Measurements from ENCODE around the gene MYO10.
A peak's percentile ranks its signal among the peaks of the same experiment; 100 is the strongest.

MYO10 gene

DNA sequence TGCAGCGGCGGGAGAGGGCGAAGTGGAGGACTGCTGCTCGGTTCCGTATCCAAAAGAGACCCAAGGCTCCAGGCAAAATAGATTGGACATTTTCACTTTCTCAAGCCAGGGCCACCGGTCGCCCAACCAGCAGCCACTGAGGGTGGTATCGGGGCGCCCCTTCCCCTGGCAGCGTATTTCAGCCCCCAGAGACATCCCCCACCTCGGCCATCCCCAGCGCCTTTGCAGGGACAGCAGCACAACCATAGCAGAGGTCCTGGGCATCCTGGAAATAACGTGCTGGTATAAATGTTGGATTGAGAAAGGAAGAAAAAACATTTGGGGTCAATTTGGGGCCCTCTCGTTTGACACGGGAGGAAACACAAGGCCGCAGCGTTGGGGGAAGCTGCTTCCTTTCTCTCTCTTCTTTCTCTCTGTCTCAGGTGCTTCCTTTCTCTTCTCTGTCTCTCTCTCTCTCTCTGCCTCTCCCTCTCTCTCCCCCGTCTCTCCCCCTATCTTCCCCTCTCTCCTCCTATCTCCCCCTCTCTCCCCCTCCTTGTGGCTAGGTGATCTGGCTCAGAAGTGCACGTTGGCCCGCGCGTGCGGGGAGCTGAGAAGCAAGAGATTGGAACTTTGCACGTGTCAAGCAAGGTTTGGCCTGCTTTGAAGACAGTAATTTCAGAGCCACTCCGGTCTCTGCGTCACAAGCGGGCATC is 318.7 kb downstream of the MYO10 start:
- DNase-seq (ENCODE audit: low spot score): no peak

DNA sequence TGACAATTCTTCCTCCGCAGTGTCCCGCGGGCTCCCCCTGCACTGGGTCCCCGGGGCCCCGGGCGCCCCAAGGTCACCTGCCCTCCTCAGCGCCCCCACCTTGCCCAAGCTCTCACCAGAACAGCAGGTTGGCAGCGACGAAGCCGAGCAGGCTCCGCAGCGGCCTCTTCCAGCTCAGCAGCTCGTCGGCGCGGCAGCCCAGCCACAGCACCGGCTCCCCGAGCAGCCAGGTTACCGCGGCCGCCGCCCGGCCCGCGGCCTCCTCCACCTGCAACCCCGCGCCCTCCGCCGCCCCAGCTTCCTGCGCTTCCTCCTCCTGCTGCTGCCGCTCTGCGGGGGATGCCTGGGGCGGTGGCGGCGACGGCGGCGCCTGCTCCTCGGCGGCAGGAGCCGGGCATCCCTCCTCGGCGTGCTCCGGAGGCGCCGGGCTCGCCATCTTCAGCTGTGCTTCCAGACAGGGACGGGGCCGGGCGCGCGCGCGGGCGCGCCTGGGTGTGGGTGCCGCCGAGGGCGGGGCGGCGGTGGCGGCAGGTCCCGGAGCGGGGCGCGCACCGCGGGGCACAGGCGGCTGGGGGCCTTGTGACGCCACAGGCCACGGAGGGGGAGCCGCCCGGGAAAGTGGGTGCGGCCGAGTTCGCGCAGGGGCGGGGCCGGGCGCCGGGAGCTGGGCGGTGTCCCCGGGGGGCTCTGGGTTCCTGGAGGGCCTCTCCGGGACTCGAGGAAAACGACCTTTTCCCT is 319.4 kb downstream of the MYO10 start, which contains the start of gene RETREG1:
Gene RETREG1 (minus strand): TSS at position 462 of the 738 bp plus-strand sequence. CDS start 26 bp downstream, at position 436.
- peak; percentile 59 for DNase-seq (ENCODE audit: low spot score)

DNA sequence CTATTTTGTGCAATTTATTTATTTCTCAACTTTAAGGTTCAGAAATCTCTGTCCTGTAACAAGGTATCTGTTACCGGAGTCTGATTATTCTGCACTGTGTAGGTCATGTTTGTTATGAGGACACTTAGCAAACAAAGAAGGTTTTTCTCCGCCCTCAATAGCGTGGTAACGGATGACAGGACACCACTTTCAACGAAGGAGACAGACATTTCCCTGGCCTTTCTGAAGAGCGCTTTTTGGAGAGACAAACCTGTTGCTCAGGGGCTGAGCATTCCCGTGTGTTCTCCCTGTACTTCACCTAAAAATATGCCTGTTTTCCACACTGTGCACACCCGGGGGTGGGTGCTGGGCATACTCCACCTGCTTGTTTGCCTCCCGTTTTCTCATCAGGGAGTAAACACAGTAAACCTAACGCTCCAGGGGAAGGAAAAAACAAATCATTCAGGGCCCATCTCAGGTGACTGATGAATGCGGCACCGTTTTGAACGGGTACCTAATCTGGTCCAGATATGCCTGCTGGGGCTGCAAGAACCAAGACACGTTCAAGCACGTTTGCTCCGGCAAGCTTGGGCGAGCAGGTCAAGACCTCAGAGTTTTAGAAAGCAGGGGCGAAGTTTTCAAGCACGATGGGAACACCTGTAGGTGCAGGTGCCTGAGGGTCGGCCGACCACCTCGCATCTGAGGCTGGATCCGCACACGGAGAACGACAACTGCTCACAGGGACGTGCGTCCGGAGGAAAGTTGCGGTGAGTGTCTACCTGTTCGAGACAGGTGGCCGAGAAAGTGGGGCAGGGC is 320.1 kb downstream of the MYO10 start:
- no peak for DNase-seq (ENCODE audit: low spot score)

DNA sequence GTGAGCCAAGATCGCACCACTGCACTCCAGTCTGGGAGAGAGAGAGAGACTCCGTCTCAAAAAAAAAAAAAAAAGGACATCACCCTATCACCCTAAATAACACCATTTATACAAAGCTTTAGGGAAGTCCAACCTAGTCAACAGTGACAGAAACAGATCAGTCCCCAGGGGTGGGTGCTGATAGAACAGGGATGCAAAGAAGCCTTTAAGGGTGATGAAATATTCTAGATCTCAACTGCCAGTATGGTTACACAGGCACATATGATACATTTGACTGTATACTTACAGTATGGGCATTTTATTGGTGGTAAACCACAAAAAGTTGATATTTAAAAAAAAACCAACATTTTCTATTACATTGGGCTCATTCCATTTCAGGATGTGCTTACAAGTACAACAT is 324.1 kb downstream of the MYO10 start:
- DNase-seq (ENCODE audit: low spot score): no peak

Data from AG08396 (cell line).